Prostate gland (tissue), 2 donors: ENCODE measurements around the gene DDX21.

Experiments used
- POLR2AphosphoS5 ChIP-seq: sonication (generic); formaldehyde crosslinking; IDR thresholded peaks from one replicate; pipeline ENCODE4 v1.6.1; 2017; ENCODE audit warnings: antibody characterized with exemption
- TF ChIP-seq, protein P1 (sequence below), 4 experiments: fragments of 200-600 bp in 2 of 4; fragments of 450-650 bp in 2 of 4; sonication (generic) in 2 of 4; IDR thresholded peaks; 1 replicate in 3 of 4; 2 replicates in 1 of 4; pipeline ENCODE4 v1.5.1; 2016 to 2019; ENCODE audit warnings: antibody characterized with exemption in 4 of 4, mild to moderate bottlenecking in 2 of 4, moderate library complexity in 2 of 4

DNA sequence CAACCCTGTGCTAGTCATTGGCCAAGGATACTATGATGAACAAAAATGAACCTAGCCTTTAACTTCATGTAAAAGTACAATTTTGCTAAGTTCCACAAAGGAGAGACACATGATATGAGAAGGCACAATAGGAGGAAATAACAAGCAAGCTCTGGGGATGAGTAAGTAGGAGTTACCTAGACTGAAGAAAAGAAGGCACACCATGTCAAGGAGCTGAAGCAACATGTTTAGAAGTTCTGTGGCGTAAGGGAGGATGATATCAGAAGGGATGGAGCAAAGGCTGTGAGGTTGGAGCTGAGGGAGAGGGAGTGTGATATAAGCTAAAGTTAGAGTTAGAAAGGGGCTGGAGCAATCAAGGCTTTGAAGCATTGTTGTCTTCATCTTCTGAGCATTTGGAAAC lies 58.2 kb downstream of the DDX21 start:
- TF ChIP-seq, protein P1, sequence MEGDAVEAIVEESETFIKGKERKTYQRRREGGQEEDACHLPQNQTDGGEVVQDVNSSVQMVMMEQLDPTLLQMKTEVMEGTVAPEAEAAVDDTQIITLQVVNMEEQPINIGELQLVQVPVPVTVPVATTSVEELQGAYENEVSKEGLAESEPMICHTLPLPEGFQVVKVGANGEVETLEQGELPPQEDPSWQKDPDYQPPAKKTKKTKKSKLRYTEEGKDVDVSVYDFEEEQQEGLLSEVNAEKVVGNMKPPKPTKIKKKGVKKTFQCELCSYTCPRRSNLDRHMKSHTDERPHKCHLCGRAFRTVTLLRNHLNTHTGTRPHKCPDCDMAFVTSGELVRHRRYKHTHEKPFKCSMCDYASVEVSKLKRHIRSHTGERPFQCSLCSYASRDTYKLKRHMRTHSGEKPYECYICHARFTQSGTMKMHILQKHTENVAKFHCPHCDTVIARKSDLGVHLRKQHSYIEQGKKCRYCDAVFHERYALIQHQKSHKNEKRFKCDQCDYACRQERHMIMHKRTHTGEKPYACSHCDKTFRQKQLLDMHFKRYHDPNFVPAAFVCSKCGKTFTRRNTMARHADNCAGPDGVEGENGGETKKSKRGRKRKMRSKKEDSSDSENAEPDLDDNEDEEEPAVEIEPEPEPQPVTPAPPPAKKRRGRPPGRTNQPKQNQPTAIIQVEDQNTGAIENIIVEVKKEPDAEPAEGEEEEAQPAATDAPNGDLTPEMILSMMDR (IDR thresholded peaks at IDR 0.05), result no peak
- no peak for TF ChIP-seq POLR2AphosphoS5
